Loucy (cell line): Measurements from ENCODE around the gene LRP2BP.

Source experiments
- H2AFZ ChIP-seq: fragments of 200-600 bp; sonication (generic); 2 replicates; pipeline ENCODE4 v1.6.0; 2016; ENCODE audit warnings: antibody characterized with exemption, mild to moderate bottlenecking, low read length, moderate library complexity
- H3F3A ChIP-seq: fragments of 200-600 bp; 2 replicates; pipeline ENCODE4 v1.6.0; 2016; ENCODE audit warnings: antibody characterized with exemption, low read depth, mild to moderate bottlenecking
- H3K27me3 ChIP-seq: fragments of 200-600 bp; sonication (generic); 2 replicates; pipeline ENCODE4 v1.6.1; 2014; ENCODE audit warnings: low read length, mild to moderate bottlenecking; ENCODE audit not compliant: insufficient read depth, poor library complexity, severe bottlenecking
- H3K36me3 ChIP-seq: fragments of 200-600 bp; sonication (generic); 2 replicates; pipeline ENCODE4 v1.6.1; 2016; ENCODE audit warnings: low read length; ENCODE audit not compliant: insufficient read depth
- H3K4me1 ChIP-seq: fragments of 200-600 bp; sonication (generic); 2 replicates; pipeline ENCODE4 v1.5.1; 2014; ENCODE audit warnings: low read length, mild to moderate bottlenecking; ENCODE audit not compliant: insufficient read depth, poor library complexity, severe bottlenecking
- H3K4me2 ChIP-seq: fragments of 200-600 bp; sonication (generic); 2 replicates; pipeline ENCODE4 v1.6.0; 2014; ENCODE audit warnings: antibody characterized with exemption, low read length, low read depth, mild to moderate bottlenecking; ENCODE audit not compliant: poor library complexity, severe bottlenecking
- H3K4me3 ChIP-seq: fragments of 200-600 bp; sonication (generic); 2 replicates; pipeline ENCODE4 v1.5.1; 2014; ENCODE audit warnings: low read length, mild to moderate bottlenecking, mixed read lengths; ENCODE audit not compliant: poor library complexity, severe bottlenecking
- H3K79me2 ChIP-seq: fragments of 200-600 bp; sonication (generic); 2 replicates; pipeline ENCODE4 v1.6.1; 2014; ENCODE audit warnings: low read length; ENCODE audit not compliant: insufficient read depth
- H3K9ac ChIP-seq: fragments of 200-600 bp; sonication (generic); 2 replicates; pipeline ENCODE4 v1.6.0; 2014; ENCODE audit warnings: mild to moderate bottlenecking, low read depth, low read length, moderate library complexity; ENCODE audit not compliant: poor library complexity, severe bottlenecking
- H3K9me2 ChIP-seq: fragments of 200-600 bp; sonication (generic); replicated peaks from 2 replicates; pipeline ENCODE4 v1.6.1; 2016; ENCODE audit warnings: low read depth, low read length, mixed read lengths
- H3K9me3 ChIP-seq: fragments of 200-600 bp; sonication (generic); 2 replicates; pipeline ENCODE4 v1.6.1; 2014; ENCODE audit warnings: mild to moderate bottlenecking, antibody characterized with exemption, low read length, low read depth; ENCODE audit not compliant: insufficient read depth
- H4K20me1 ChIP-seq: fragments of 200-600 bp; sonication (generic); 2 replicates; pipeline ENCODE4 v1.6.0; 2014; ENCODE audit warnings: antibody characterized with exemption, low read length, mild to moderate bottlenecking; ENCODE audit not compliant: insufficient read depth, poor library complexity, severe bottlenecking
- CTCF ChIP-seq: fragments of 200-600 bp; sonication (generic); conservative IDR thresholded peaks from 2 replicates; pipeline ENCODE4 v1.5.1; 2014; ENCODE audit warnings: mild to moderate bottlenecking, antibody characterized with exemption, low read length
- EZH2phosphoT487 ChIP-seq: fragments of 200-600 bp; IDR thresholded peaks from 2 replicates; pipeline ENCODE4 v1.6.1; 2018; ENCODE audit warnings: antibody characterized with exemption, mild to moderate bottlenecking, moderate library complexity, borderline replicate concordance

Gene LRP2BP

DNA sequence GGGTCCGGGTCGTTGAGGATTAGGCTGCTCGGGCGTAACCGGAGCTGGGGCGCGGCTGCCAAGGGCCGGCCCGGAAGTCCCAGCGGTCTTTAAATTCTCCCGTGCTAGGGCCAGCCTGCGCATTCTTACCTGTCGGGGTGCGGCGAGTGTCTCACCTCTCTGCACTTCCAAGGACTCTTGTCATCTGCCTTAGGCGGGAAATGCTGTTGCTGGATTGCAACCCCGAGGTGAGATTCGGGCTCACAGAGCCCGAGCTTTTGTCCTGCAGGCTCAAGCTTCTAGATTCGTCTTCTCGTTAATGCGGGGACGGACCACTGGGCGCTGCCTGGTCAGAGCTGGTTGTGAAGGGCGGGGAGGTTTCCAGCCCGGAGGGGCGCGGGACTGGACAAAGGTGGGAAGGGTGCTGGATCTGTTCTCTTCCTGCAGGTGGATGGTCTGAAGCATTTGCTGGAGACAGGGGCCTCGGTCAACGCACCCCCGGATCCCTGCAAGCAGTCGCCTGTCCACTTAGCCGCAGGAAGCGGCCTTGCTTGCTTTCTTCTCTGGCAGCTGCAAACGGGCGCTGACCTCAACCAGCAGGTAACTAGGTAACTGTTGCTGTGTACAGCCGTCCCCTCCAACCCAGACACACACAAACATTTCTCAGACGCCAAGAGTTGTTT, 1.1 kb upstream of the LRP2BP start, which contains the start of gene ANKRD37:
Gene ANKRD37 (plus strand): TSS at position 118 of the 662 bp plus-strand sequence. CDS start 83 bp downstream, at position 201.
- Histone ChIP-seq H4K20me1 (peaks cover 6% of the 10 kb centered on the region), H3K9me3 (no peaks in the 10 kb centered on the region), H3K36me3 (peaks cover 3% of the 10 kb centered on the region; the same call in 1 of the 2 replicates), H3K9ac (peak within 1 kb of the TSS; percentile 88), H3K4me1 (peaks cover 41% of the 10 kb centered on the region), H2AFZ (peak within 1 kb of the TSS; percentile 92), H3F3A (peaks cover 2% of the 10 kb centered on the region; the same call in 1 of the 2 replicates), H3K9me2 (no peaks in the 10 kb centered on the region), H3K27me3 (no peaks in the 10 kb centered on the region), H3K4me3 (peak within 1 kb of the TSS; percentile 78), H3K79me2 (peaks cover 38% of the 10 kb centered on the region), H3K4me2 (peak within 1 kb of the TSS; percentile 90)
- TF ChIP-seq CTCF (no peak), EZH2phosphoT487 (no peak)

- H3K4me1 ChIP-seq = peaks cover 41% of the 10 kb centered on the region
- TF ChIP-seq CTCF (no peak), EZH2phosphoT487 (no peak)
- H3F3A ChIP-seq = peaks cover 2% of the 10 kb centered on the region; the same call in 1 of the 2 replicates
- H3K27me3 ChIP-seq = no peaks in the 10 kb centered on the region
- H2AFZ ChIP-seq = peak overlapping the region; percentile 92
- H3K9me3 ChIP-seq = no peaks in the 10 kb centered on the region
- peak overlapping the region; percentile 90 for H3K4me2 ChIP-seq
- peak overlapping the region; percentile 78 for H3K4me3 ChIP-seq
- H3K36me3 ChIP-seq = peaks cover 3% of the 10 kb centered on the region; the same call in 1 of the 2 replicates
- peak overlapping the region; percentile 88 for H3K9ac ChIP-seq
- H4K20me1 ChIP-seq = peaks cover 6% of the 10 kb centered on the region
- H3K79me2 ChIP-seq = peaks cover 38% of the 10 kb centered on the region
- no peaks in the 10 kb centered on the region for H3K9me2 ChIP-seq
Observed at GRCh38 chr4:185395956-185396723, 416 bp upstream of the LRP2BP start.

DNA sequence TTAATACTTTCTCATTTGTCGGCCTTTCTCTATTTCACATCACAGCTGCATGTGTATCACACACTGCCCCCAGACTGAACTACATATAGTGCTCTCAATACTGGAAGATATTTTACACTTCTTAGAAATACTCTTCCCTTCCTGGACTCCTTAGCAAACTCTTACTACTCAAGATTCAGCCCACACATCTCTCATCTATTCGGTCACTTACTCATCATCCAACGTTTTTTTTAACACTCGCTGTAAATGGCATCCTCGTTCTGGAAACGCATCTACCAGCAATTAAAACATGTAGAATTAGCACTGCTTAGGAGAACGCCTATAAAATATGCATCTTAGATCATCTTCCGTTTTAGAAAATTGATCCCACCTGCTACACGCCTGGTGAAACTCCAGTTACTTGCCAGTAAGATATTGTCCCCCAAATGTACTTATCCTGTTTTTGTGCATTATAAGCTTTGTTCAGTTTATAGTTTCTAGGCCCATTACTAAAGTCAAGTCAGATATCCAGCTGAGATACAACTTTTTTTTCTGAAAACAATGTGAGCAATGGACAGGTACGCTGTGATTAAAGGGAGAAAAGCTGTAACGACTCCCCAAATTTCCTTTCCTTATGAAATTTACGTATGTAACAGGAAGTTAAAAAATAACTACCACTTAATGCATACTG, 1.0 kb downstream of the LRP2BP start:
- Histone ChIP-seq H3K9ac (peak overlapping the region; percentile 88), H3K36me3 (no peaks in the 10 kb centered on the region), H3K27me3 (no peaks in the 10 kb centered on the region), H3F3A (peaks cover 2% of the 10 kb centered on the region; the same call in 1 of the 2 replicates), H2AFZ (peak overlapping the region; percentile 92; the same call in 1 of the 2 replicates), H4K20me1 (peaks cover 6% of the 10 kb centered on the region), H3K79me2 (peaks cover 38% of the 10 kb centered on the region), H3K9me2 (no peaks in the 10 kb centered on the region), H3K4me2 (peak overlapping the region; percentile 87), H3K9me3 (no peaks in the 10 kb centered on the region), H3K4me3 (peak overlapping the region; percentile 78), H3K4me1 (peaks cover 41% of the 10 kb centered on the region)
- TF ChIP-seq EZH2phosphoT487 (no peak), CTCF (no peak)
